GM12873 (cell line): Measurements from ENCODE around the gene ADAMTS6.

Source experiments
- TF ChIP-seq, protein P1 (sequence below): IDR thresholded peaks from 2 replicates; pipeline ENCODE4 v1.5.1; 2012; ENCODE audit warnings: low read depth, mild to moderate bottlenecking, moderate library complexity, low read length, control low read depth; ENCODE audit not compliant: insufficient read depth; ENCODE audit errors: missing control alignments

The ADAMTS6 gene

DNA sequence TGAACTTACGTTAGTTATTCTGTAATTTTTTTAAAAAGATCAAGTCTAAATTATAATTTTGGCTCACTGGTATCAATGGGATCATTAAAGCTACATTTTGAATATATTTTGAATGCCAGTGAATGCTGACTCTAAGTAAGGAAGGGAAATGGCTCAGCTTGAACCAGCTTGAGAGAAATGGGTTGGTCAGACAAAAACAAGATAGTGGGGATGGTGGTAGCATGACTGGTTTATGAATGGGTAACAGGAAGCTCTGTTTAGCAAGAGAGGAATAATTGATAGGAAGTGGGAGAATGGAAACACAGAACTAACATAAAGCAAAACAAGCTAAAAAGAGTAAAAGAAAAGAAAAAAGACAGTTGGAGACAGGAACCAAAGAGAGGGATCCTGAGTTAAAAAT, 220.2 kb downstream of the ADAMTS6 start:
- TF ChIP-seq, protein P1, sequence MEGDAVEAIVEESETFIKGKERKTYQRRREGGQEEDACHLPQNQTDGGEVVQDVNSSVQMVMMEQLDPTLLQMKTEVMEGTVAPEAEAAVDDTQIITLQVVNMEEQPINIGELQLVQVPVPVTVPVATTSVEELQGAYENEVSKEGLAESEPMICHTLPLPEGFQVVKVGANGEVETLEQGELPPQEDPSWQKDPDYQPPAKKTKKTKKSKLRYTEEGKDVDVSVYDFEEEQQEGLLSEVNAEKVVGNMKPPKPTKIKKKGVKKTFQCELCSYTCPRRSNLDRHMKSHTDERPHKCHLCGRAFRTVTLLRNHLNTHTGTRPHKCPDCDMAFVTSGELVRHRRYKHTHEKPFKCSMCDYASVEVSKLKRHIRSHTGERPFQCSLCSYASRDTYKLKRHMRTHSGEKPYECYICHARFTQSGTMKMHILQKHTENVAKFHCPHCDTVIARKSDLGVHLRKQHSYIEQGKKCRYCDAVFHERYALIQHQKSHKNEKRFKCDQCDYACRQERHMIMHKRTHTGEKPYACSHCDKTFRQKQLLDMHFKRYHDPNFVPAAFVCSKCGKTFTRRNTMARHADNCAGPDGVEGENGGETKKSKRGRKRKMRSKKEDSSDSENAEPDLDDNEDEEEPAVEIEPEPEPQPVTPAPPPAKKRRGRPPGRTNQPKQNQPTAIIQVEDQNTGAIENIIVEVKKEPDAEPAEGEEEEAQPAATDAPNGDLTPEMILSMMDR, result no peak

DNA sequence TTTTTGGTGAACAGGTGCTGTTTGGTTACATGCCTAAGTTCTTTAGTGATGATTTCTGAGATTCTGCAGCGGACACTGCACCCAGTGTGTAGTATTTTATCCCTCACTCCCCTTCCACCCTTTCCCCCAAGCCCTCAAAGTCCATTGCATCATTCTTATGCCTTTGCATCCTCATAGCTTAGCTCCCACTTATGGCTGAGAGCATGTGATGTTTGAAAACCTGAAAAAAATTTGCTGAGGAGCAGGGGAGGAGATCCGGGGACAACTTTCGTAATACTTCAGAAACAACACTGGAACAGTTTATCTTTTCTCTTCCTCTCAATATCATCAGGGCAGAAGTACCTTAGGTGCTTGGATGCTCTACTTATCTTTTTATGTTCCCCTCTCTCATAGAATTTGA, 226.4 kb downstream of the ADAMTS6 start:
- TF ChIP-seq, protein P1, result no peak

DNA sequence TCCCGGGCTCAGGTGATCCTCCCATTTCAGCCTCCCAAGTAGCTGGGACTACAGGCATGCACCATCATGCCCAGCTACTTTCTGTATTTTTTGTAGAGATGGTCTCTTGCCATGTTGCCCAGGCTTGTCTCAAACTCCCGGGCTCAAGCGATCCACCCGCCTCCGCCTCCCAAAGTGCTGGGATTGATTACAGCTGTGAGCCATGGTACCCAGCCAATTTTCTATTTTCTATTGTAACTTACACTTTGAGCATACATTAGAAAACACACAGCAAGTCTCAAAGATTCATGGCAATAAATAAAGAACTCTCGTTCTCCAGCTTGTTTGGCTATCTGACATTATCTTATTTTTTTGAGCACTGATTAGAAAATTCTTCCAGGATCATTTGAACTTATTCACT, 228.7 kb downstream of the ADAMTS6 start:
- TF ChIP-seq, protein P1, result no peak

DNA sequence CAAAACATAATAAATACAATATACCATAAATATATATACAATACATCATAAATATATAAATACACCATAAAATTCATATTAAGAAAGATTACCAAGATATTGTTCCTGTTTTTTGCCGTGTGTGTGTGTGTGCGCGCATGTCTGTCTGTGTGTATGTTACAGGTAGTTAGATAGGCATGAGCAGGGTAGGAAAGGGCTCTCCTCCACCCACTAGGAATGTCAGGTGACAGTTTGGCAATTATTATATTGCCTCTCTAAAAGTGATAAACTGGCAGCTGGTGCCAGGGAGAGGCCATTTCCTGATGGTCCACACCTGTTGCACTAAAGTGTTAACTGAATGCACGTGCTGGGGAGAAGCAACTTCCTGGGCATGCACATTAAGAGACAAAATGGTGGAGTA, 232.8 kb downstream of the ADAMTS6 start:
- TF ChIP-seq, protein P1, result no peak

DNA sequence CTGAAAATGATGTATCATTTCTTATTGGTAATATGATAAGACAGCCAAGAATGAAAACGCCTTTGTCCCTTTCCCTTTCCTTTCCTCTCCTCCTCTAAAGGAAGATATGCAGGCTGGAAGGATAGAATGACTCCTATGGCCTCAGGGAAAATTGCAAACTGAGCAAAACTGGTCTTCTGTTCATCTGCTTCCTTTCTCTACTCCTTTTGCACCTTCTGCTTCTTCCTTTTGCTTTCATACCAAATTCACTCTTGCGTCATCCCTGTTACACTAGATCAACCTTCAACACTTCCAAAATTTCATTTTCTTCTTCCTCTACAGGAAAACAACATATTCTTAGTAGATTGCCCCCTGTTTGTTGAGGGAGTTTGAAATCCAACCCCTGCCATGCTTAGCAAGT, 234.1 kb downstream of the ADAMTS6 start:
- TF ChIP-seq, protein P1, result no peak

DNA sequence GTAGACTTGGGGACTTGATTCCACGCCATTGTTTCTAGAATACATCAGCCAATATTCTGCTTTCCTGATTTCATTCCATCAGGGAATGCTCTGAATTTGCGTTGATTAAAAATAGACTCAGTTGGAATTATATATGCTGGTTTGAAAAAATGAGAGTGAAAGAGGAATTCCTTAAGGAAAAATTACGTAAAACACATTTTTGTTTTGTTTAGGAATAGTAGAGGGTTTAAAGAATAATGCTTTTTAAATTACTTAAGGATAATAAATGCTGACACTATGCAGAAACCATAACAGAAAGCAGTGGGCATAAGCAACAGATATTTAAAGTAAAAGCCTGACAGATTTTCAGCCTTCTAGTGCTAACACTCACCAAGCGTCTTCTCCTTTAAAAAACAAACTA, 235.0 kb downstream of the ADAMTS6 start:
- TF ChIP-seq, protein P1, result no peak

DNA sequence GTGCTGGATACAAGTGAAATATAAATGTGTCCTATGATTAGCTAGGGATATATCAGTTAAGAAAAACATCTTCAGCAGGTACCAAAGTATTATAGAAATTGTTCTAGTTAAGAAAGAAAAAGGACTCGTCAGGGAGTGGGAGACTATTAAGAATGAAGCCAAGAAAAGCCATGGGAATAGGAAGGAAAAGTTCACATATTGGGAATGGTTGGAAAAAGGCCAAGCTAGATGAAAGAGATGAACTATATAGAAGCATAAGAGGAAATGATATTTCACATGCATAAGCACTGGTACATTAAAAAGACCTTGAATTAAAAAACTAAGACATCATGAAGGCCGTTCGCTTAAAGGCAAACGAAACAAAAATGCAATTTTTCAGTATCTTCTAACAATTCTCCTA, 237.7 kb downstream of the ADAMTS6 start:
- TF ChIP-seq, protein P1, result no peak
